Skeletal muscle cell (primary cell): ENCODE results near the gene CST1.
"Not testable (repeated sequence)": the region's sequence is repeated elsewhere in the genome, so short reads cannot be mapped to it uniquely, and the experiment has no call there.

Experiments used
- DNase-seq: peaks from one replicate; pipeline ENCODE4 v3.0.0-alpha.2; 2010; ENCODE audit warnings: low read depth
- H3K4me3 ChIP-seq: 2 replicates; pipeline ENCODE4 v1.5.1; 2011; ENCODE audit warnings: low read depth, mild to moderate bottlenecking, control low read depth, low read length, moderate library complexity

The CST1 gene

GRCh38 chr20:23722851-23723250 lies 27.9 kb downstream of the CST1 start:
- not testable (repeated sequence) for DNase-seq, H3K4me3 ChIP-seq

- no peak for DNase-seq
- H3K4me3 ChIP-seq: no peak overlapping the region
Measured at GRCh38 chr20:23721962-23722361, 28.8 kb downstream of the CST1 start.

- H3K4me3 ChIP-seq: not testable (repeated sequence)
Measured at GRCh38 chr20:23719351-23719750, 31.4 kb downstream of the CST1 start.

GRCh38 chr20:23711778-23712177 lies 39.0 kb downstream of the CST1 start:
- H3K4me3 ChIP-seq, DNase-seq: not testable (repeated sequence)

More at GRCh38 chr20:23719351-23719750, 31.4 kb downstream of the CST1 start:
- not testable (repeated sequence) for DNase-seq

- no peak for DNase-seq
- no peak overlapping the region for H3K4me3 ChIP-seq
Measured at GRCh38 chr20:23710771-23711170, 40.0 kb downstream of the CST1 start.

DNA sequence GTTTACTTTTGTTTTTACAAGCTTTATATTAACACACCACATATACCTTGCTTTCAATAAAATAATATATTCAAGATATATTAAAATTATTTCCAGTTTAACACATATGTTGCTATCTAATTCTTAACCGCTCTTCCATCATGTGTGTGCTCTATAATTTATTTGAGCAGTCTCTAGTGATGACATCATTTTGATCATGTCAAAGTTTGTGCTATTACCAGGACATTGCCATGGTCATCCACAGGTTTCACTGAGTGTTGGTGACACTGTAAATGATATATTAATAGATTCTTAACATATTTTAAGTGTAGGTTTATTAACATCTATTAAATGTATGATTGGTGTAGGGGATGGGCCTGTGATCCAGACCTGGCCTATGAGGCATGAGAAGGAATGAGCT lies 44.8 kb downstream of the CST1 start:
- DNase-seq: no peak
- H3K4me3 ChIP-seq: no peak overlapping the region

GRCh38 chr20:23702021-23702420 lies 48.7 kb downstream of the CST1 start:
- no peak for DNase-seq
- no peak overlapping the region for H3K4me3 ChIP-seq

GRCh38 chr20:23700931-23701330 lies 49.8 kb downstream of the CST1 start:
- no peak overlapping the region for H3K4me3 ChIP-seq
- no peak for DNase-seq

DNA sequence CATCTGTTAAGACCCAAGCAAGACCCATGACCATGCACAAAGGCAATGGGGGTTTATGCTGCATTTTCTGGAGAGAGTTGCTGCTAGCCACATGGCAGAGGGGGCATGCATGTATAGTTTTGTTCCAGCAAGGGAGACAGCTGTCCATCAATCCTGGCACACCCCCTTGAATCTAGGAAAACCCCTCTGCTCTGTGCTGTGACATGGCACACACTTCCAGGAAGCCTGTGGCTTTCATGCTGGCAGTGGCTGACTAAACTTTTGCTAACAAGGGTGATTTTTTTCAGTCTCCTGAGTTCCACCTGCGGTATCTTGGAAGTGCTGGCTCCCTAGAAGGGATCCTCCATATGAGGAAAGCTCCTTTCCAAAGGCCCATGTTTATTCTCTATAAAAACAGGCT lies 52.8 kb downstream of the CST1 start:
- DNase-seq: no peak
- H3K4me3 ChIP-seq: no peak overlapping the region
